GM12801 (cell line): Measurements from ENCODE around the gene EDA.

ENCODE experiments used
- TF ChIP-seq, protein P1 (sequence below): IDR thresholded peaks from one replicate; pipeline ENCODE4 v1.5.1; 2011; ENCODE audit warnings: control low read depth; ENCODE audit not compliant: insufficient read length; ENCODE audit errors: extremely low read depth

Gene EDA

GRCh38 chrX:69795702-69796101, 179.8 kb downstream of the EDA start:
- TF ChIP-seq, protein P1, sequence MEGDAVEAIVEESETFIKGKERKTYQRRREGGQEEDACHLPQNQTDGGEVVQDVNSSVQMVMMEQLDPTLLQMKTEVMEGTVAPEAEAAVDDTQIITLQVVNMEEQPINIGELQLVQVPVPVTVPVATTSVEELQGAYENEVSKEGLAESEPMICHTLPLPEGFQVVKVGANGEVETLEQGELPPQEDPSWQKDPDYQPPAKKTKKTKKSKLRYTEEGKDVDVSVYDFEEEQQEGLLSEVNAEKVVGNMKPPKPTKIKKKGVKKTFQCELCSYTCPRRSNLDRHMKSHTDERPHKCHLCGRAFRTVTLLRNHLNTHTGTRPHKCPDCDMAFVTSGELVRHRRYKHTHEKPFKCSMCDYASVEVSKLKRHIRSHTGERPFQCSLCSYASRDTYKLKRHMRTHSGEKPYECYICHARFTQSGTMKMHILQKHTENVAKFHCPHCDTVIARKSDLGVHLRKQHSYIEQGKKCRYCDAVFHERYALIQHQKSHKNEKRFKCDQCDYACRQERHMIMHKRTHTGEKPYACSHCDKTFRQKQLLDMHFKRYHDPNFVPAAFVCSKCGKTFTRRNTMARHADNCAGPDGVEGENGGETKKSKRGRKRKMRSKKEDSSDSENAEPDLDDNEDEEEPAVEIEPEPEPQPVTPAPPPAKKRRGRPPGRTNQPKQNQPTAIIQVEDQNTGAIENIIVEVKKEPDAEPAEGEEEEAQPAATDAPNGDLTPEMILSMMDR = no peak

GRCh38 chrX:69807400-69807799, 191.5 kb downstream of the EDA start:
- TF ChIP-seq, protein P1 = no peak

DNA sequence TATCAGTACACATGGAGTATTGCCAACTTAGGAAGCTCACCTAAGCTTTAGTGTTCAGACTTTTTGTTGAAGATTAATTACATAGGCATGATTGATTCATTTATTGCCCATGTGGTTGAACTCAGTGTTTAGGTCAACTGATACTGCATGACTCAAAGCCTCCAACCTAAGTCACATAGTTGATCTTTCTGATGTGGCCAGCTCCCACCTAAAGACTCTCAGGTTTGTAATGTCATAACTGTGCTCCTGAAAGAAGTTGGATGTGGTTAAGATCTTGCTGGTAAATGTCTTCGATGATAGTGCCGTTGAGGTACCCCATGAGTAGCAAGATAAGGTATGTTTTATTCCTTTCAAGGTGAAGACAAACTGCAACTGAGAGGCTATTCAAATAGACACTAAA, 192.5 kb downstream of the EDA start:
- TF ChIP-seq, protein P1 = no peak

DNA sequence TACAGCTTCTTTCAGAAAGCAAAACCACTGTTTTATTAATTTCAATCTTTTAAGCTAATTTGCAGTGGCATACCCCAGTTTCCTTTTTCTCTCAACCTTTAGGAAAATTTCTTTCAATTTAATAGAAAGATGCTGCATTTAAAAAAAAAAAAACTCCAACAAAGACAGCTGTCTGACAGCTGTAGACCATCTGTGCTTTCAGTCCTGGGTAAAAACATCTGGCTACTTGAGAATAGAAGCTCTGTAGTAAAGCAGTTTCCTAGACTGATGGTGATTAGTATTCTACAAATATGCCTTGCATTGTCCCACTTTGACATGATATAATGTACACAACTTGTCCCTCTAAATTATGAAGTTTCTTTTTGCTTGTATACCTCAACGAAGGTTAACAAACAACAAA, 197.8 kb downstream of the EDA start:
- TF ChIP-seq, protein P1 = no peak

DNA sequence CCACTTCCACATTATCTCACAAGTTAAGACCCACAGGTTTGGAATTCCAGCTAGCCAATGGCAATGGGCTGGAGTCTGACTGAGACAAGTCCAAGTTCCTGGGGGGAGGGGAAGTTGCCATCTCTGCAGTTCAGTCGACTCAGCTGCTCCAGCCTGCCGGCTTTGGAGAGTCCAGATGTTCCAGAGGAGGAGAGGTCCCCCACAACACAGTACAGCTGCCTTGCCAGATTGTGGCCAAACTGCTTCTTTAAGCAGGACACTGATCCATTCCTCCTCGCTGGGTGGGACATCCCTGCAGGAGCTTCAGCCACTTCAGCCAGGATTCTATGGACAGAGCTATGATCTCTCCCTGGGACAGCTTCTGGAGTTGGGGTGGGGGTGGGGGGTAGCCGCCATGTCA, 199.2 kb downstream of the EDA start:
- TF ChIP-seq, protein P1 = no peak

GRCh38 chrX:69815519-69815918, 199.6 kb downstream of the EDA start:
- TF ChIP-seq, protein P1 = no peak

DNA sequence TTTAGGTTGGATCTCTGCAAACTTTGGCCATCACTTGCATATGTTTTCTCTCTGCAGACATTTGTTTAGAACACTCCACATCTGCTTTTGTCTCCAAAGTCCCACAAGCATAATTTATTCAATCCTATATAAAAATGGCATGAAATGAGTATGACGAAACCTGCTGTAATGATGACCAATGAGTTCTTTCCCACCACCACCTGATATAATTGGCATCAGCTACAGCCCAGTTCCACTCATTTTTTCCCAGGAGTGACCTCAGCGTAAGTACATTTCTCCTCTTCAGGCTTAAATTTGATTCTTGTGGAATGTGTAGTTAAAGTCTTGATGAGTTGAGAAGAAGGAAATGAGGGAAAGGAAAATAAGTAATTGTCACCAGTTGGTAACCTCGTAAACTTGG, 228.7 kb downstream of the EDA start:
- TF ChIP-seq, protein P1 = no peak

DNA sequence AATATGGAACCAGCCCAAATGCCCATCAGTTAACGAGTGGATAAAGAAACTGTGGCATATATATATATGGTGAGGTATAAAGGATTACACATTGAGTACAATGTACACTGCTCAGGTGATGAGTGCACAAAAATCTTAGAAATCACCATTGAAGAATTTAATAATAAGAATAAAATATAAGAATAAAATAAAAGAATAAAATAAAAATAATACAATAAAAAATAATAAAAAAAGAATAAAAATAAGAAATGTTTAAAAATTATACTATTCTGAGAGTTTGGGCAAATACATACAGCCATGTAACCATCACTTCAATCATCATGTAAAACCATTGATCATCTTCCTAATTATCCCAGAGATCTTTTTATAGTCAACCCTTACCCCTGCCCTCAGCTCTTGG, 260.3 kb downstream of the EDA start:
- TF ChIP-seq, protein P1 = no peak
